Esophagus muscularis mucosa (tissue), 4 donors: ENCODE results near the gene CCL2. TPM values are rescaled to one million over a fixed set of nuclear protein-coding genes. Genes with fewer than 3 reads are reported as not detected.

Experiments
- DNase-seq: peaks from one replicate; pipeline ENCODE4 v3.0.0-alpha.2; 2017; ENCODE audit errors: extremely low spot score
- H3K27ac ChIP-seq, 4 donors: fragments of 200-600 bp; sonication (generic); replicated peaks in 1 of 4; 1 replicate in 3 of 4; 2 replicates in 1 of 4; pipeline ENCODE4 v1.5.1; 2016 to 2019; ENCODE audit warnings: mild to moderate bottlenecking in 1 of 4
- H3K27me3 ChIP-seq, 4 donors: fragments of 200-600 bp; sonication (generic); one replicate each; pipeline versions ENCODE4 v1.5.1 to v1.6.0; 2016 to 2019
- H3K36me3 ChIP-seq, 4 donors: fragments of 200-600 bp; sonication (generic); one replicate each; pipeline ENCODE4 v1.5.1; 2016 to 2019
- H3K4me1 ChIP-seq, 4 donors: fragments of 200-600 bp; sonication (generic); one replicate each; pipeline ENCODE4 v1.5.1; 2016 to 2019
- H3K4me3 ChIP-seq, 4 donors: fragments of 200-600 bp; sonication (generic); 1 replicate in 2 of 4; 2 replicates in 2 of 4; pipeline ENCODE4 v1.5.1; 2016 to 2019; ENCODE audit warnings: mild to moderate bottlenecking in 4 of 4, moderate library complexity in 1 of 4
- H3K9me3 ChIP-seq, 4 donors: fragments of 200-600 bp; sonication (generic); 1 replicate in 3 of 4; 2 replicates in 1 of 4; pipeline ENCODE4 v1.5.1; 2016 to 2019
- EP300 ChIP-seq: sonication (generic); formaldehyde crosslinking; IDR thresholded peaks from one replicate; pipeline ENCODE4 v1.6.1; 2017; ENCODE audit warnings: antibody characterized with exemption
- POLR2A ChIP-seq: fragments of 450-650 bp; IDR thresholded peaks from one replicate; pipeline ENCODE4 v1.6.1; 2017; ENCODE audit warnings: antibody characterized with exemption, moderate library complexity, mild to moderate bottlenecking, low read depth
- POLR2AphosphoS5 ChIP-seq, 2 donors: sonication (generic); formaldehyde crosslinking; IDR thresholded peaks; one replicate each; pipeline ENCODE4 v1.6.1; 2017; ENCODE audit warnings: antibody characterized with exemption in 2 of 2
- WGBS: methylation state at CpG from one replicate; pipeline ENCODE4 v1.1.5; 2018; 5-methylcytosine and 5-hydroxymethylcytosine counted together
- intact Hi-C: fragments of 100-400 bp; cut with DNase I; formaldehyde crosslinking; loops from one replicate; pipeline ENCODE4 v1.15.1; 2023
- total RNA-seq, 4 donors: library from RNA; depleted of rRNA; stranded (reverse); fragments of >200 nt; gene quantifications; one replicate each; pipeline versions ENCODE4 v1.1.0 to v1.2.1, GENCODE V29; 2016
- TF ChIP-seq, protein P1 (sequence below), 3 experiments: fragments of 200-600 bp in 2 of 3; fragments of 450-650 bp in 1 of 3; sonication (generic) in 2 of 3; IDR thresholded peaks; one replicate each; pipeline ENCODE4 v1.5.1; 2017 to 2019; ENCODE audit warnings: antibody characterized with exemption in 3 of 3, mild to moderate bottlenecking in 2 of 3, moderate library complexity in 1 of 3

Gene CCL2
- total RNA-seq, 4 donors from 2014 or later: 7.1 to 514 (median 20.8) TPM

DNA sequence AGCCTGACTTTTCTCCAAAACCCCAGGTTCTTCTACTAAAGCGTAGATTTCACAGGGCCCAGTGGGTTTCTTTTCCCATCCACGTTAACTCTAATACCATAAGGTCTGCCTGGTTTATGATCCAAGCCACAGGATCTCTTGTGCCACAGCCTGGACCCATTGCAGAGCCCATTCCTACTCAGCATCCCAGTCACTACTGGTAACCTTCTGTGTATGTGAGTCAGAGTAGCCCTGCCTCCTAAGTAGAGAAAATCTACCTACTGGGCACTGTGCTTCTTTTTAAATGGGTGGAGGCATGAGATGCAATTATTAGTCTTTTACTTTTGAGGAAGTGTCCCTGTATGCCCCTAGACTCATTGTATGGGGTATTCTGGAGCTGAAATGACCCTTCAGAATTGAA, 43.9 kb downstream of the CCL2 start:
- 96% methylated on average over 2 of the region's 2 CpGs for WGBS
- Histone ChIP-seq H3K4me1 (peaks cover 6 to 27% (median 18%) of the 10 kb centered on the region in 4 donors), H3K27me3 (no peaks in the 10 kb centered on the region), H3K27ac (no peak overlapping the region), H3K9me3 (no peaks in the 10 kb centered on the region), H3K36me3 (no peaks in the 10 kb centered on the region), H3K4me3 (no peak overlapping the region)
- DNase-seq: no peak
- TF ChIP-seq, protein P1, sequence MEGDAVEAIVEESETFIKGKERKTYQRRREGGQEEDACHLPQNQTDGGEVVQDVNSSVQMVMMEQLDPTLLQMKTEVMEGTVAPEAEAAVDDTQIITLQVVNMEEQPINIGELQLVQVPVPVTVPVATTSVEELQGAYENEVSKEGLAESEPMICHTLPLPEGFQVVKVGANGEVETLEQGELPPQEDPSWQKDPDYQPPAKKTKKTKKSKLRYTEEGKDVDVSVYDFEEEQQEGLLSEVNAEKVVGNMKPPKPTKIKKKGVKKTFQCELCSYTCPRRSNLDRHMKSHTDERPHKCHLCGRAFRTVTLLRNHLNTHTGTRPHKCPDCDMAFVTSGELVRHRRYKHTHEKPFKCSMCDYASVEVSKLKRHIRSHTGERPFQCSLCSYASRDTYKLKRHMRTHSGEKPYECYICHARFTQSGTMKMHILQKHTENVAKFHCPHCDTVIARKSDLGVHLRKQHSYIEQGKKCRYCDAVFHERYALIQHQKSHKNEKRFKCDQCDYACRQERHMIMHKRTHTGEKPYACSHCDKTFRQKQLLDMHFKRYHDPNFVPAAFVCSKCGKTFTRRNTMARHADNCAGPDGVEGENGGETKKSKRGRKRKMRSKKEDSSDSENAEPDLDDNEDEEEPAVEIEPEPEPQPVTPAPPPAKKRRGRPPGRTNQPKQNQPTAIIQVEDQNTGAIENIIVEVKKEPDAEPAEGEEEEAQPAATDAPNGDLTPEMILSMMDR (IDR thresholded peaks at IDR 0.05): no peak
- TF ChIP-seq EP300 (no peak), POLR2A (no peak), POLR2AphosphoS5 (IDR thresholded peaks at IDR 0.05) (no peak)
- intact Hi-C loops: no loop called here

DNA sequence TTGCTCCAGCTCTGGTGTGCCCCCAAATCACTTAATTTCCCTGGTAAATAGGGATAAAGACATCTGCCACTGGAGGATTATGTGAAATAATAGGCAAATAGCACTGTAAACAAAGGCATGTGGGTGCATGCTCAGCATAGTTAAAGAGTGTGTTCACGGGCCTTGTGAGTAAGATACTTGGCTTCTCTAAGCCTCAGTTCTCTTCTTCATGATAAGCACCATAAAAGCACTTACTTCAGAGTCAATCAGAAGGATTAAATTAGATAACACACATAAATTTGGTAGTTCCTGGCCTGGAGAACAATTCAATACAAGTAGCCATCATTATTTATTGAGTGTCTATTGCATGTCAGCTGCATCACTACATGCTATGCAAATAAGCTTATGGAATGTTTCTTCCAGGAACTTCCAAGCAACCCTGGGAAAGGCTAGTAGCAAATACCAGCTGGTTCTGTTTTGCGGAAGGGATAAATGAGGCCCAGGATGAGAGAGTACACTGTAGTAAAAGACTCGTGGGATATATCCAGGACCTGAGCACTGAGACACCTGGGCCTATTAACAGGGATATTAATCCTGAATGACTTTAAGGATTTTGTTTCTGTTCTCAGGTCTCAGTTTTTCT, 45.0 kb downstream of the CCL2 start:
- intact Hi-C loops: no loop called here
- no peaks in the 10 kb centered on the region for H3K9me3 ChIP-seq
- 73% methylated on average over 3 of the region's 3 CpGs for WGBS
- H3K4me3 ChIP-seq: no peak overlapping the region
- H3K27me3 ChIP-seq: no peaks in the 10 kb centered on the region
- no peaks in the 10 kb centered on the region for H3K36me3 ChIP-seq
- DNase-seq: no peak
- H3K27ac ChIP-seq: peak overlapping the region in 1 of 4 donors; percentile 7
- TF ChIP-seq POLR2AphosphoS5 (IDR thresholded peaks at IDR 0.05): peak in 1 of 2 donors; percentile 21
- TF ChIP-seq, protein P1 (IDR thresholded peaks at IDR 0.05): no peak
- H3K4me1 ChIP-seq: peaks cover 6 to 27% (median 18%) of the 10 kb centered on the region in 4 donors

- Histone ChIP-seq H3K4me1 (peaks cover 6 to 30% (median 19%) of the 10 kb centered on the region in 4 donors), H3K9me3 (no peaks in the 10 kb centered on the region), H3K27ac (peak overlapping the region in 3 of 4 donors; percentile 20 to 27 (median 23)), H3K4me3 (no peak overlapping the region), H3K36me3 (no peaks in the 10 kb centered on the region), H3K27me3 (no peaks in the 10 kb centered on the region)
- 57% methylated on average over 3 of the region's 3 CpGs for WGBS
- TF ChIP-seq, protein P1 (IDR thresholded peaks at IDR 0.05): no peak
- TF ChIP-seq POLR2AphosphoS5 (IDR thresholded peaks at IDR 0.05): no peak
- no peak for TF ChIP-seq EP300
- TF ChIP-seq POLR2A: no peak
- intact Hi-C loops: no loop called here
- no peak for DNase-seq
These were observed 45.7 kb downstream of the CCL2 start for GRCh38 chr17:34300652-34301370.

GRCh38 chr17:34301986-34302385, 46.9 kb downstream of the CCL2 start:
- no peak overlapping the region for H3K27ac ChIP-seq
- no peaks in the 10 kb centered on the region for H3K9me3 ChIP-seq
- H3K4me3 ChIP-seq: no peak overlapping the region
- intact Hi-C loops: no loop called here
- no peaks in the 10 kb centered on the region for H3K27me3 ChIP-seq
- H3K36me3 ChIP-seq: no peaks in the 10 kb centered on the region
- H3K4me1 ChIP-seq: peaks cover 18 to 41% (median 31%) of the 10 kb centered on the region in 4 donors
- TF ChIP-seq POLR2AphosphoS5 (IDR thresholded peaks at IDR 0.05) (no peak), EP300 (no peak), POLR2A (no peak)
- TF ChIP-seq, protein P1 (IDR thresholded peaks at IDR 0.05): no peak
- 48% methylated on average over 2 of the region's 2 CpGs for WGBS
- DNase-seq: no peak
